ENCODE data around the gene CCNH. TPM values are rescaled to one million over a fixed set of nuclear protein-coding genes. Genes with fewer than 3 reads are reported as not detected.

Gene CCNH
- total and polyA plus RNA-seq, 3 experiments from 2014 or later, result 51.4 to 62.2 (median 57.5) TPM

DNA sequence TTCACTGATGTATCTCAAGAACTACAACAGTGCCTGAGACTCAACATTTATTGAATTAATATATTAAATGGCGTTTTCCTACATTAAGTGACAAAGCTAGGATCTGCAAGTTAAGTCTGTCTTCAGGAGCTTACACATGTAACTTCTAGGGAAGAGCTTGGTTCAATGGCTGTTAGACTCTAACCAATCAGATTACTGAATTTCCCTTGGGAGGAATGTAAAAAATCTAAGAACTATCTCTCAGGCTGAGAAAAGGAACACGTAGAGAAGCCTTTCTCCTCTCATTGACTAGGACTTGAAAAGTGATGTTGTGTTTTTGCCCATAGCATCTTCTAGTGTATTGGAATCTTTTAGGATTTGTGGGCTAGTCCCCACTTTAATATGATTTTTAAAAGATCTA lies 53.6 kb downstream of the CCNH start:
- DNase-seq, result no peak
- Histone ChIP-seq H3K4me1 (ENCODE audit: insufficient read depth, low read length) (peaks cover 5% of the 10 kb centered on the region), H3K9me3 (ENCODE audit: low read length) (no peaks in the 10 kb centered on the region), H3K27ac (ENCODE audit: low read depth, low read length) (no peak overlapping the region), H3K36me3 (ENCODE audit: insufficient read depth, low read length) (peaks cover 4% of the 10 kb centered on the region), H3K4me3 (ENCODE audit: low read length) (no peak overlapping the region), H3K27me3 (ENCODE audit: insufficient read depth, low read length, poor library complexity, severe bottlenecking) (no peaks in the 10 kb centered on the region)
- H3K4me1 Mint-ChIP-seq, result peaks cover 29 to 36% (median 30%) of the 10 kb centered on the region in 3 donors
- CTCF ChIA-PET, result no interaction called here
- H3K9me3 Mint-ChIP-seq, result no peaks in the 10 kb centered on the region
- no peak overlapping the region for H3K27ac Mint-ChIP-seq
- POLR2A ChIA-PET, result no interaction called here
- H3K4me3 Mint-ChIP-seq, result no peak overlapping the region
- H3K36me3 Mint-ChIP-seq, result peaks cover 0 to 62% (median 17%) of the 10 kb centered on the region in 3 donors
- no peaks in the 10 kb centered on the region for H3K27me3 Mint-ChIP-seq

DNA sequence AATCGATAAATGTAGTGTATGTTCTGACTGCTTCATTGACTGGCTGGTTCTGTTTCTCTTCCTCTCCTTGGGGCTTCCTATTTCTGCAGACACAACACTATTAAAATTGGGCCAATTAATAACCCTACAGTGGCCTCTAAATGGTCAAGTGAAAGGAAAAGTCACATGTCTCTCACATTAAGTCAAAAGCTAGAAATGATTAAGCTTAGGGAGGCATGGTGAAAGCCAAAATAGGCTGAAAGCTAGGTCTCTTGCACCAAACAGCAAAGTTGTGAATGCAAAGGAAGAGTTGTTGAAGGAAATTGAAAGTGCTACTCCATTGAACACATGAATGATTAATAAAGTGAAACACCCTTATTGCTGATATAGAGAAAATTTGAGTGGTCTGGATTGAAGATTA lies 58.2 kb downstream of the CCNH start:
- Histone ChIP-seq H3K36me3 (ENCODE audit: insufficient read depth, low read length) (peaks cover 5% of the 10 kb centered on the region), H3K4me1 (ENCODE audit: insufficient read depth, low read length) (no peaks in the 10 kb centered on the region), H3K27ac (ENCODE audit: low read depth, low read length) (no peak overlapping the region), H3K27me3 (ENCODE audit: insufficient read depth, low read length, poor library complexity, severe bottlenecking) (no peaks in the 10 kb centered on the region), H3K9me3 (ENCODE audit: low read length) (no peaks in the 10 kb centered on the region), H3K4me3 (ENCODE audit: low read length) (no peak overlapping the region)
- peak overlapping the region in 3 of 8 donors; percentile 37 to 64 (median 62) for H3K27ac Mint-ChIP-seq
- H3K9me3 Mint-ChIP-seq, result no peaks in the 10 kb centered on the region
- peaks cover 6 to 56% (median 22%) of the 10 kb centered on the region in 3 donors for H3K36me3 Mint-ChIP-seq
- ChIA-PET CTCF (interaction anchor here (1.2 kb wide), 1 partner anchor 38 kb away, joined by 3 read pairs; no protein-coding TSS in a partner anchor), POLR2A (interaction anchor here (0.6 kb wide), 1 partner anchor 279 kb away, joined by 4 read pairs; no protein-coding TSS in a partner anchor)
- H3K27me3 Mint-ChIP-seq, result no peaks in the 10 kb centered on the region
- H3K4me3 Mint-ChIP-seq, result no peak overlapping the region
- no peak for DNase-seq
- H3K4me1 Mint-ChIP-seq, result peaks cover 23 to 41% (median 29%) of the 10 kb centered on the region in 3 donors

GRCh38 chr5:87347841-87348240 lies 64.9 kb downstream of the CCNH start:
- Histone ChIP-seq H3K27me3 (ENCODE audit: insufficient read depth, low read length, poor library complexity, severe bottlenecking) (no peaks in the 10 kb centered on the region), H3K4me3 (ENCODE audit: low read length) (no peak overlapping the region), H3K9me3 (ENCODE audit: low read length) (no peaks in the 10 kb centered on the region), H3K4me1 (ENCODE audit: insufficient read depth, low read length) (no peaks in the 10 kb centered on the region), H3K36me3 (ENCODE audit: insufficient read depth, low read length) (peaks cover 10% of the 10 kb centered on the region), H3K27ac (ENCODE audit: low read depth, low read length) (no peak overlapping the region)
- Mint-ChIP-seq H3K4me1 (peaks cover 15 to 35% (median 22%) of the 10 kb centered on the region in 3 donors), H3K9me3 (peaks cover 0 to 3% (median 0%) of the 10 kb centered on the region in 5 donors), H3K27me3 (no peaks in the 10 kb centered on the region), H3K36me3 (peaks cover 13 to 46% (median 18%) of the 10 kb centered on the region in 3 donors), H3K27ac (peak overlapping the region in 3 of 8 donors; percentile 13 to 57 (median 23)), H3K4me3 (no peak overlapping the region)
- ChIA-PET CTCF (interaction anchor here (0.9 kb wide), 1 partner anchor 65 kb away, joined by 3 read pairs; the partner anchor contains the start of gene CCNH), POLR2A (no interaction called here)
- DNase-seq, result no peak

GRCh38 chr5:87347272-87347671 lies 65.5 kb downstream of the CCNH start:
- Mint-ChIP-seq H3K27me3 (no peaks in the 10 kb centered on the region), H3K4me1 (peaks cover 17 to 39% (median 25%) of the 10 kb centered on the region in 3 donors), H3K36me3 (peaks cover 11 to 47% (median 18%) of the 10 kb centered on the region in 3 donors), H3K9me3 (peaks cover 0 to 3% (median 0%) of the 10 kb centered on the region in 5 donors), H3K4me3 (no peak overlapping the region), H3K27ac (no peak overlapping the region)
- no peak overlapping the region for H3K4me3 ChIP-seq (ENCODE audit: low read length)
- H3K27me3 ChIP-seq (ENCODE audit: insufficient read depth, low read length, poor library complexity, severe bottlenecking), result no peaks in the 10 kb centered on the region
- no peaks in the 10 kb centered on the region for H3K9me3 ChIP-seq (ENCODE audit: low read length)
- DNase-seq, result no peak
- H3K27ac ChIP-seq (ENCODE audit: low read depth, low read length), result no peak overlapping the region
- POLR2A ChIA-PET, result no interaction called here
- H3K36me3 ChIP-seq (ENCODE audit: insufficient read depth, low read length), result peaks cover 10% of the 10 kb centered on the region
- CTCF ChIA-PET, result interaction anchor here (0.9 kb wide), 1 partner anchor 66 kb away, joined by 3 read pairs; the partner anchor contains the start of gene CCNH
- no peaks in the 10 kb centered on the region for H3K4me1 ChIP-seq (ENCODE audit: insufficient read depth, low read length)

Other genes with a start within 250 kb of the CCNH start
- gene RASA1, start 145.0 kb downstream of the CCNH start, total RNA-seq, result 10 to 100 TPM; 24.0 to 27.1 TPM
- gene RASA1, start 145.0 kb downstream of the CCNH start, polyA plus RNA-seq, result 8.0 TPM

Data from CD8-positive, alpha-beta memory T cell (primary cell).